OCI-LY7 (cell line): ENCODE data around the gene PILRA. TPM values are rescaled to one million over a fixed set of nuclear protein-coding genes. Genes with fewer than 3 reads are reported as not detected.

Source experiments
- BruUV-seq: library from RNA; stranded (reverse); fragments of 400-500 nt; replicated peaks from 2 replicates; lab custom pipeline; 2021; lab: Mats Ljungman, UMichigan
- CTCF ChIA-PET: fragments of 300-600 bp; sonication (Branson Sonifier 250); formaldehyde crosslinking; loops from one replicate; lab custom pipeline; 2022; ENCODE audit warnings: antibody characterized with exemption; ENCODE audit not compliant: unreplicated experiment; lab: Charles Lee
- POLR2A ChIA-PET: fragments of 300-600 bp; sonication (Branson Sonifier 250); formaldehyde crosslinking; loops from one replicate; lab custom pipeline; 2022; ENCODE audit warnings: antibody characterized with exemption; lab: Charles Lee
- DNase-seq: peaks from one replicate; pipeline ENCODE4 v3.0.0-alpha.2; 2015; ENCODE audit warnings: low spot score
- H2AFZ ChIP-seq: fragments of 200-600 bp; sonication (generic), shearing (Covaris generic); 2 replicates; pipeline ENCODE4 v1.6.1; 2014; ENCODE audit warnings: mild to moderate bottlenecking, antibody characterized with exemption, low read length, moderate library complexity
- H3K27ac ChIP-seq: fragments of 200-600 bp; sonication (generic); 2 replicates; pipeline ENCODE4 v1.5.1; 2014; ENCODE audit warnings: mixed run types, low read depth, mild to moderate bottlenecking, moderate library complexity, low read length, inconsistent platforms; ENCODE audit not compliant: poor library complexity, severe bottlenecking
- H3K36me3 ChIP-seq: fragments of 200-600 bp; sonication (generic); 2 replicates; pipeline ENCODE4 v1.6.1; 2014; ENCODE audit warnings: mild to moderate bottlenecking, antibody characterized with exemption, low read length, moderate library complexity, mixed read lengths; ENCODE audit not compliant: insufficient read depth
- H3K4me1 ChIP-seq: fragments of 200-600 bp; sonication (generic); 2 replicates; pipeline ENCODE4 v1.5.1; 2014; ENCODE audit warnings: mild to moderate bottlenecking, low read length; ENCODE audit not compliant: insufficient read depth, poor library complexity, severe bottlenecking
- H3K4me2 ChIP-seq: fragments of 200-600 bp; sonication (generic); 2 replicates; pipeline ENCODE4 v1.6.1; 2014; ENCODE audit warnings: mild to moderate bottlenecking, low read length
- H3K4me3 ChIP-seq: fragments of 200-600 bp; sonication (generic); 2 replicates; pipeline ENCODE4 v1.5.1; 2014; ENCODE audit warnings: mild to moderate bottlenecking, low read depth, low read length; ENCODE audit not compliant: poor library complexity, severe bottlenecking
- H3K79me2 ChIP-seq: fragments of 200-600 bp; sonication (generic); 2 replicates; pipeline ENCODE4 v1.6.1; 2016; ENCODE audit warnings: low read depth, mild to moderate bottlenecking, low read length, moderate library complexity, mixed read lengths; ENCODE audit not compliant: insufficient read depth
- H3K9me2 ChIP-seq: fragments of 200-600 bp; sonication (generic); 2 replicates; pipeline ENCODE4 v1.6.1; 2016; ENCODE audit warnings: mild to moderate bottlenecking, low read length, mixed read lengths; ENCODE audit not compliant: insufficient read depth
- H3K9me3 ChIP-seq: fragments of 200-600 bp; sonication (generic); 2 replicates; pipeline ENCODE4 v1.6.1; 2014; ENCODE audit warnings: mild to moderate bottlenecking, mixed run types, low read length, mixed read lengths
- H4K20me1 ChIP-seq: fragments of 200-600 bp; sonication (generic); 2 replicates; pipeline ENCODE4 v1.6.1; 2014; ENCODE audit warnings: mild to moderate bottlenecking, antibody characterized with exemption, low read length, moderate library complexity, mixed read lengths; ENCODE audit not compliant: insufficient read depth
- CTCF ChIP-seq: fragments of 200-600 bp; sonication (generic); conservative IDR thresholded peaks from 2 replicates; pipeline ENCODE4 v1.5.1; 2014; ENCODE audit warnings: mild to moderate bottlenecking, antibody characterized with exemption, low read length, moderate library complexity, mixed read lengths
- EZH2phosphoT487 ChIP-seq: fragments of 200-600 bp; sonication (generic); IDR thresholded peaks from 2 replicates; pipeline ENCODE4 v1.6.1; 2018; ENCODE audit warnings: low read depth, borderline replicate concordance, mild to moderate bottlenecking, mixed run types, antibody characterized with exemption, low read length, moderate library complexity, mixed read lengths
- intact Hi-C: fragments of 100-400 bp; cut with micrococcal nuclease; formaldehyde crosslinking; loops from one replicate; pipeline ENCODE4 v1.10.0; 2022; ENCODE audit not compliant: unreplicated experiment
- total RNA-seq, 2 experiments: library from RNA; depleted of rRNA in 1 of 2; stranded (reverse); fragments of >200 nt in 1 of 2; shearing (Covaris generic) in 1 of 2; gene quantifications; 2 replicates each; pipeline ENCODE4 v1.2.3, GENCODE V29; 2014 to 2022

PILRA gene
- total RNA-seq, 2 experiments from 2014 or later, result 8.0 to 16.0 TPM

GRCh38 chr7:100418930-100419659 is 45.8 kb downstream of the PILRA start:
- Histone ChIP-seq H3K4me1 (peaks cover 11% of the 10 kb centered on the region), H3K27ac (no peak overlapping the region), H3K9me3 (no peaks in the 10 kb centered on the region), H3K79me2 (no peaks in the 10 kb centered on the region), H3K9me2 (no peaks in the 10 kb centered on the region), H3K36me3 (no peaks in the 10 kb centered on the region), H4K20me1 (no peaks in the 10 kb centered on the region), H2AFZ (no peak overlapping the region), H3K4me3 (no peak overlapping the region), H3K4me2 (no peak overlapping the region)
- intact Hi-C loops, result no loop called here
- ChIA-PET POLR2A (interaction anchor here (0.6 to 2.3 kb wide), 2 partner anchors 9 to 358 kb away, joined by 3 to 7 read pairs; partner anchors contain the start of gene ZCWPW1), CTCF (no interaction called here)
- DNase-seq, result no peak
- no TSS peak for BruUV-seq
- TF ChIP-seq EZH2phosphoT487 (no peak), CTCF (no peak)

- BruUV-seq, result no TSS peak
- Histone ChIP-seq H3K27ac (no peak overlapping the region), H4K20me1 (no peaks in the 10 kb centered on the region), H3K4me2 (no peak overlapping the region), H3K79me2 (no peaks in the 10 kb centered on the region), H2AFZ (no peak overlapping the region), H3K4me3 (no peak overlapping the region), H3K9me3 (no peaks in the 10 kb centered on the region), H3K9me2 (no peaks in the 10 kb centered on the region), H3K4me1 (peaks cover 11% of the 10 kb centered on the region), H3K36me3 (no peaks in the 10 kb centered on the region)
- no peak for TF ChIP-seq EZH2phosphoT487
- no peak for TF ChIP-seq CTCF
- DNase-seq, result no peak
- POLR2A ChIA-PET, result interaction anchor here (0.5 to 2.3 kb wide), 4 partner anchors 8 to 285 kb away, joined by 3 to 7 read pairs (median 3); partner anchors contain the start of gene ZCWPW1
- CTCF ChIA-PET, result interaction anchor here (0.6 kb wide), 1 partner anchor 75 kb away, joined by 3 read pairs; no protein-coding TSS in a partner anchor
- intact Hi-C loops, result no loop called here
These were observed 46.5 kb downstream of the PILRA start for GRCh38 chr7:100419660-100420226.
